Right lung (tissue), 5 donors: Measurements from ENCODE around the gene PPM1G. TPM values are rescaled to one million over a fixed set of nuclear protein-coding genes. Genes with fewer than 3 reads are reported as not detected.
"Not testable (repeated sequence)": the region's sequence is repeated elsewhere in the genome, so short reads cannot be mapped to it uniquely, and the experiment has no call there.

ENCODE experiments used
- DNase-seq, 2 donors: peaks; one replicate each; pipeline ENCODE4 v3.0.0-alpha.2; 2013
- polyA plus RNA-seq, 5 donors: library from polyadenylated mRNA; unstranded; fragments of 120-200 nt; gene quantifications; one replicate each; pipeline versions ENCODE4 v1.2.1 to v1.2.3, GENCODE V29; 2013; ENCODE audit warnings: inconsistent platforms in 1 of 5, low replicate concordance in 1 of 5; ENCODE audit not compliant: insufficient read length in 5 of 5, insufficient read depth in 1 of 5

The PPM1G gene
- polyA plus RNA-seq, 5 donors = 69.0 to 87.8 (median 82.8) TPM

- DNase-seq = no peak
Measured at GRCh38 chr2:27376866-27377617, 32.3 kb downstream of the PPM1G start.

- no peak for DNase-seq
Measured at GRCh38 chr2:27376151-27376865, 33.1 kb downstream of the PPM1G start.

DNA sequence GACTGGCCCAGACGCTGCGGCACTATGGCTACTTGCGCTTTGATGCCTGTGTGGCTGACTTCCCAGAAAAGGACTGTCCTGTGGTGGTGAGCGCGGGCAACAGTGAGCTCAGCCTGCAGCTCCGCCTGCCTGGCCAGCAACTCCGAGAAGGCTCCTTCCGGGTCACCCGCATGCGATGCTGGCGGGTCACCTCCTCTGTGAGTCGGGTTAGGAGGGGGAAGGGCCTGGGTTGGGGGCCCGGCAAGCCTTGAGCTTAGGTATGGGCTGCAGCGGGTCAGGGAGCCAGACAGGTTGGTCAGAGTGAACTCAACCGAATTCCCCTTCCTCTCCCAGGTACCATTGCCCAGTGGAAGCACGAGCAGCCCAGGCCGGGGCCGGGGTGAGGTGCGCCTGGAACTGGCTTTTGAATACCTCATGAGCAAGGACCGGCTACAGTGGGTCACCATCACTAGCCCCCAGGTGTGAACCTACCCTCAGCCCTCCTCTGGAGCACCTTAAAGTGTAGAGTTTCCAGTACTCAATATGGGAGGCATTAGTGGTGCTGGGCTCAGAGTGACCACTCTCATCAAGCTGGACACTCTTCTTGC, 33.8 kb downstream of the PPM1G start:
- DNase-seq = no peak

DNA sequence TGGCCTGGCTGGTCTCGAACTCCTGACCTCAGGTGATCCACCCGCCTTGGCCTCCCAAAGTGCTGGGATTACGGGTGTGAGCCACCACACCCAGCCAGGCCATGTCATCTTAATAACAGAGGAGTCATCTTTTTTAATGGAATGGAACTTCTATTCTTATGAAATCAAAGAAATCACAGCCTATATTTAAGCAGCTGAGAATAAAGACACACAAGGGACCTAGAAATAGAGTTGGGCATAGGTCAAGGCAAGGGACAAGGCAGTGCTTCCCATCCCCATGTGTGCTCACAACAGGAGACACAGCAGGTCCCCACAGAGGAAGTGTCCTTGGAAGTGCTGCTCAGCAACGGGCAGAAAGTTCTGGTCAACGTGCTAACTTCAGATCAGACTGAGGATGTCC, 35.8 kb downstream of the PPM1G start:
- no peak for DNase-seq

DNA sequence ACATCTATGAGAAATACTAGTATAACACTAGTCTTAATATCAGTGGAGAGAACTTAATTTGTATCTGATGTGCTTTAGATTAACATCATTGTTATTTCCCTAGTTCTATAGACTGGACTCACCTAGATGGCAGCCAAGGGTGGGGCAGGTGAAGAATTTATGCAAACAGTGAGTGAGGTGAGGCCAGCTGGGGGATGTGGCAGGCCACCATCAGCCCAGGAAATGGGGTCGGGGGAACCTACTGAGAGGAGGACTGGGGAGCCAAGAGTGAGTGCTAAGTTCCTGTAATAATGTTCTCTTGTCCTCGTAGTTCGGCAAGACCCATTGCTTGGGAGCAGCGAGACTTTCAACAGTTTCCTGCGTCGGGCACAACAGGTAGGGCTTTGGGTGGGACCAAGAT, 36.5 kb downstream of the PPM1G start:
- no peak for DNase-seq

GRCh38 chr2:27370816-27371620, 38.4 kb downstream of the PPM1G start:
- DNase-seq = peak in 1 of 2 donors; percentile 28

DNA sequence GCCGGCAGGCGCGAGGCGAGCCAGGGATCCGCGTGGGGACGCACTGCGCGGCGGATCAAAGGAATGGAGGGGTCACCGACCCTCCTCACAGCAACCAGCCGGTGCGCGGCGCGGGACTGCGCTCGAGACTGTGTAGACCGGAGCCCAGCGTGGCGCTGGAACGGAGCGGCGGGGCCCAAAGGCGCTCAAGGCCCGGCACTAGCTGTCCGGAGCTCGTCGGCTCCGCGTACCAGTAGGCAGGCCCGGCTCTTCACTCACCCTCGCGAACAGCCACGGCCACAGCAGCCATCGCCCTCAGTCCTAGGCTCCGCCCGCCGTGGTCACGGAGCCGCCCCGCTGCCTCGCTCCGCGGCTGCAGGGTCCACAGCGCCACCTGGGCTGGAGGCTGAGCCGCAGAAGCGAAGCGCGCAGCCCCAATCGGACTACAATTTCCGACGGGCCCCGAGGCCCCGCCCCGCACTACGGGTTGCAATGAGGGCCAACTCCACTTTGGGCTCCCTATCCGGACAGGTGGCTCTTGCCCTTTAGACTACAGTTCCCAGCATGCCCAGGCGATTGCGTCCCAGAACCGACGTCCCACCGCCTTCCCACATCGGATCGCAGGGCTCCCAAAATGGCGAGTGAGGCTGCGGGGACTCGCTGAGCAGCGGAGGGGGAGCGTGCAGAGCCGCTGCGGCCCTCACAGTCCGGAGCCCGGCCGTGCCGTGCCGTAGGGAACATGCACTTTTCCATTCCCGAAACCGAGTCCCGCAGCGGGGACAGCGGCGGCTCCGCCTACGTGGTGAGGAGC, 39.2 kb downstream of the PPM1G start, which contains the start of the genes EIF2B4 and SNX17:
Gene EIF2B4 (minus strand): TSS at position 313 of the 790 bp plus-strand sequence. CDS start 24 bp downstream, at position 289.
Gene SNX17 (plus strand): TSS at position 591 of the 790 bp plus-strand sequence. CDS start 128 bp downstream, at position 719.
- DNase-seq = peak; percentile 99

DNA sequence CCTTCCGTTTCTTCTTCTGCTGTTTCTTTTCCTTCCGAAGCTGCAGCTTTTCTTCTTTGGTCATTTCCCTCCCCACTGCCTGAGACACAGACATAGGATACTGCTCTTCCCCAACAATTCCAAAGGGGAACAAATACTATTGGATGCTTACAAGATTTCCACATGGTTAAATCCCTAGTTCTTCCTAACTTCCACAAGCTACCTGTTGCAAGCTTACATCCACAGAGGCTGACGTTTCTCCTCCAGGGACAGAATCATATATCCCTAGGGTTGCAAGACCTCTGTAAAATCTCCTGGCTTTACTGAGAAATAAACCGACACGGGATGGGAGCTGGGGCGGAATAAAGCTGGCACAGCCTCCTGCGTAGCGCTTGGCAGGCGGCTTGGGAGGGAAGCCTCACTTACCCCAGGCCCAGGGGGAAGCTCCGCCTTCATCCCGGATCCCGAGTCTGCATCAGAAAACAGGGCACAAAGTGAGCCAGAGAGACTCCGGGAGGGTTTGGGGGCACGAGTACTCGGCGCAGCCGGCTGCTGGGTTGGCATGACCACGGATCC, 39.8 kb downstream of the PPM1G start:
- DNase-seq = no peak

- no peak for DNase-seq
Measured at GRCh38 chr2:27363933-27364332, 45.5 kb downstream of the PPM1G start.

GRCh38 chr2:27362678-27363420, 46.5 kb downstream of the PPM1G start:
- DNase-seq = no peak

DNA sequence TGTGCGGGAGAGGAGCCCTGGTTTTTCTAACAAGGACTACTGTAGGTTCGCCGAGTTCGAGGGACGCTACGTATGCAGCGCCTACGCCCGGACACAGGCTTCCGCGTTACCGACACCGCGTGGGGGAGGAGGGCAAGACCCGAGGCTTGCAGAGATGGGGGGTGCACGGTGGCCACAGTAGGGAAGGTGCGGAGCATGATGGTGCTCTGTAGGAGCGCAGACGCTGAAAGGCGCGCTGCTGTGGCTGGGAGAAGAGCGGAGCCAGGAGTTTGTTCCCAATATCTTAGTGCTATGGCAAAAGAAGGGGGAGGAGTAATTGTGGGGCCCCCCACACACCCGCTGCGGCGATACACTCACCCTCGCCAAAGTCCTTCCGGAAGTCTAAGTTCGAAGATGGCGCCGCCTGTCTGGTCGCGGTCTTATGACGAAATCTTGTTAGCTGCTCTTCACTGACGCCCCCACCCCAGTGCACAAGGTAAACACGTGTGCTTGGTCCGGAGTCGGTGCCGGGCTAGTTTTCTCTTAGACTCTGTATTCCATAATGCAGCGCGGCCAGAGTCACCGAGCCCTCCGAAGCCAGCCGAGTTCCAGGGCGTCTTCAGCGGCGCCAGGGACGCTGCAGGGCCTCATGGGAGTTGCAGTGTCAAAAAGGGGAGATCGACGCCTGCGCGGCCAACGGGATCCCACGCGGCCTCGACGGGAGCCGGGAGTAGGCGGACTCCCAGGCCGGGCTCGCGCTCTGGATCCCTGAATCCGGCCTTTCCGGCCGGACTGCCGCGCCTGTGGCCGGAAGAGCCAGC, 52.8 kb downstream of the PPM1G start, which contains the start of gene GTF3C2:
Gene GTF3C2 (minus strand): TSS at position 383 of the 800 bp plus-strand sequence. CDS start 13,210 bp downstream, outside the sequence.
- peak; percentile 95 to 96 for DNase-seq

GRCh38 chr2:27356056-27356381, 53.4 kb downstream of the PPM1G start:
- DNase-seq = peak in 1 of 2 donors; percentile 24

DNA sequence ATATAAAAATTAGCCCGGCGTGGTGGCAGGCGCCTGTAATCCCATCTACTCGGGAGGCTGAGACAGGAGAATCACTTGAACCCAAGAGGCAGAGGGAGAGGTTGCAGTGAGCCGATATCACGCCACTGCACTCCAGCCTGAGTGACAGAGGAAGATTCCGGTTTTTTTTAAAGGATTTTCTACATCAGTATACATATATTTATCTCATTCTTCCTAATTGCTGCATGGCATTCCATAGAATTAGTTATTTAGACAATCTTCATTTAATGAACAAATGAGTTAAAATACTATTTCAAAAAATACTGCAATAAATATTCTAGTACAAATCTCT, 54.8 kb downstream of the PPM1G start:
- DNase-seq = no peak

GRCh38 chr2:27353762-27354596, 55.4 kb downstream of the PPM1G start:
- DNase-seq = no peak

GRCh38 chr2:27353386-27353761, 56.0 kb downstream of the PPM1G start:
- DNase-seq = not testable (repeated sequence)

DNA sequence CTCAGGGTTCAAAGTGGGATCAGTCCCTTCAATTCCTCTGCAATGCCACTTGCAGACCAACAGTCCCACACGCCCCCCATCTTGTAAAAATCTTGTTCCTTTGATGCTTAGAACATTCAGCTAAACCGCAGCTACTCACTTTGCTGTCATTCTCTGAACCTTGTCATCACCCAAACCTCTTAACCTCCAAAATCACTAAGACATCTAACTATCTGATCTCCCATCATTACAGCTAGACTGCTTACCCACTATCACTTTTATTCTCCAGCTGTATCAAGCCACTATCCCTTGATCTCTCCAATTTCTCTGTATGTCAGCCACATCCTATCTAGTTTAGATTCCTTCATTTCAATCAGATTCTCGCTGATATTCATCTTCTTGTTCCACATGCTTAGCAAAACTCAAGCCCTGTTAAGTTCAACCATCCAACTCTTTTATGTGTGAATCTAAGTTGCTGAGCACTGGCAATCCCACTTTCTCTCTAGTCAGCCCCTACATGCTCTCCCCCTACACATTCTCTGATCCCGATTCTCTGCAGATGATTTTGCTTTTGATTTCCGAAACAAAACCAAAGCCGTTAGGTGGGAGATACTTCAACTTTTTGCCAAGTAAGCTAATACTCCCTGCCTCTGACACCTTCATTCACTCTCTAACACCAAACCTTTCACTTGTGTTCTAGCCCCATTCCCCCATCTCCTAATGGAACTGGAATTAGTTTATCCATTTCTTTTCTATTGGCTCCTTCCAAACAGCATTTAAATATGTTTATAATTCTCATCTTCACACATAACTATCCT, 57.4 kb downstream of the PPM1G start:
- DNase-seq = no peak

DNA sequence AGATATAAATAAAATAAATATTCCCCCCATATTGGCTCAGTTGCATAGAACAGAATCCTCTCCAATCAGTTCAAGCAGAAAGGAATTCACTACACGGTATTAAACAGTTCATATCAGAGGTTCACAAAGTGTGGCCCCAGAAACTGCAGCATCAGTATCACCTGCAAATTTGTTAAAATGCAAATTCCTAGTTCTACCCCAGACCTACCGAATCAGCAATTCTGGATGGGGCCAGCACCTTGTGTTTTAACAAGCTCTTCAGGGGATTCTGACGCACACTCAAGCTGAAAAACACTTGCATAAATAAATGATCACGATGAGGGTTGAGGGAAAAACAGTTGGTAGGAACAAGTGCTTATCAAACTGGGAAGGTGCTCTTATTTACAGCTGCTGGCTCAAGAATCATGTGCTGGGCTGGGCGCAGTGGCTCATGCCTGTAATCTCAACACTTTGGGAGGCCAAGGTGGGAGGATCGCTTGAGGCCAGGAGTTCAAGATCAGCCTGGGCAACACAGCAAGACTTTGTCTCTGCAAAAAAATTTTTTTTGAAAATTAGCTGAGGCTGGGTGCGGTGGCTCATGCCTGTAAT, 59.2 kb downstream of the PPM1G start:
- DNase-seq = no peak
